SW 1271 (cell line): ENCODE measurements around the gene NUDT1.

Source experiments
- DNase-seq, 2 experiments: peaks; one replicate each; lab custom pipeline; 2025; lab: John Stamatoyannopoulos, UW

Gene NUDT1

DNA sequence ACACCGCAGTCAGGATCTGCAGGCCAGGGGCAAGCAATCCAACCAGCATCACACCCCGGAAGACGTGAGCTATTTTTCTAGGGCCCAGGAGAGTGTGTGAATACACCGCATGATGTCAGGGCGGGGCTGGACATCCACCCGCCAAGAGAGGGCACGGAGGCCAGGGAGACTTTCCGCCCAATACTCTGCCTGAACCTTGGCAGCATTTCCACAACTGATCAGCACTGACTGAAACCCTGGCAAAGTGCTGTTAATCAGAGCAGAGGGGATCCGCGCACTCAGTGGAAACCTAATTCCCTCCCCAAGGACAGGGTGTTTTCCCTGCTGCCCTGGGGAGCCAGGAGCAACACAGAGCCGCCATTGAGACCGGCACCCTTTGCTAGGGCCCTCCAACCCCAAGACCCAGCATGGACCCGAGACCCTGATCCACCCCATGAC, 17.5 kb upstream of the NUDT1 start:
- no peak for DNase-seq

- no peak for DNase-seq
Observed at GRCh38 chr7:2224934-2225333, 17.1 kb upstream of the NUDT1 start.

GRCh38 chr7:2225336-2225735, 16.7 kb upstream of the NUDT1 start:
- DNase-seq: no peak

- no peak for DNase-seq
Observed at GRCh38 chr7:2225830-2226229, 16.2 kb upstream of the NUDT1 start.

DNA sequence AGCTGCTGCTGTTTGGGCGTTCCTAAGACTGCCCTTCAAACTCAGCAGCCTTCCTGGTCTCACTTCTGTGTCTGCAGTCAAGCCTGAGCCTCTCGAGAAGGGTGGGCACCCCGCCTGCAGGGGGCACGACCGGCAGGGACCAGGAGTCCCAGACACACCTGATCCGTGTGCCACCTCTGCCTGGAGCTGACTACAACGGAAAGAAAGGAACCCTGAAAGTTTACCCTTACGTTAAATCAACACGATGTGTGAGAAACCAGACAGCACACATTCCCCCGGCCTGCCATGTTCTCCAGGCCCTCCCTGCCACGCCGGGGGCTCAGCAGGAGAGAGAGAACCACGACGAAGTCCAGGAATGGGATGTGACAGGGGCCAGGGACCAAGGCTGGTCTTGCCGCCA, 14.3 kb upstream of the NUDT1 start:
- DNase-seq: no peak

GRCh38 chr7:2228921-2229320, 13.1 kb upstream of the NUDT1 start:
- no peak for DNase-seq

DNA sequence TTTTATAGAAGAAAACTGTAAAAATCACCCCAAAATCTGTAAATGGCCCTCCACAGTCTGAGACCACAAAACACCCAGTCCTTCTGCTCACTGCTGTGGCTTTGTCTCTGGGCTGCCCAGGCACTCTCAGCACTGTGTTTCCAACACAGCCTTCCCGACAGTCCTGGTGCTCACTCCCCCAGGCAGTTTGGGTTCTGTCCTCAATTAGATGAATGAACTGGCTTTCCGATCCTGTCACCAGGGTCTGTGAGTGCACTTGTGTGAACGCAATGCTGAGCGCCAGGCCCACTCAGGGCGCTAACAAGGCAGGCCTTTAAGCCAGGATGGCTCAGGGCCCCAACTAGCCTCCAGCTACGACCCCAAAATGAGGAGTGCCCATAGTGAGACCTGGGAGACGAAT, 12.6 kb upstream of the NUDT1 start:
- no peak for DNase-seq

DNA sequence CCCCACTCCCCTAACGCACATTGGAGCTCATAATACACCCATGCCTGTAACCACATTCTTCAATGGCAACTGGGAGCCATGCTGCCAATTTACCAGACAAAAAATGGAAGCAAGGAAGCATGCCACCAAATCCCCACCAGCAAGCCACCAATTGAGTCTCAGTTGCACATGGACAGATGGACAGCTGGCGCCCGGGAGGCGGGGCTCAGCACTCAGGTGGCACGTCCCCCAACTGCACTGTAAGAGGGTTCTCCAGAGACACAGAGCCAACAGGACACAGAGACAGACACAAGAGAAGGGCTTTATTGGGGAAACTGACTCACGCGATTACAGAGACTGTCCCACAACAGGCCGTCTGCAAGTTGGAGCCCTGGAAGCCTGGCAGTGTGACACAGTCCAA, 11.8 kb upstream of the NUDT1 start:
- DNase-seq: no peak

DNA sequence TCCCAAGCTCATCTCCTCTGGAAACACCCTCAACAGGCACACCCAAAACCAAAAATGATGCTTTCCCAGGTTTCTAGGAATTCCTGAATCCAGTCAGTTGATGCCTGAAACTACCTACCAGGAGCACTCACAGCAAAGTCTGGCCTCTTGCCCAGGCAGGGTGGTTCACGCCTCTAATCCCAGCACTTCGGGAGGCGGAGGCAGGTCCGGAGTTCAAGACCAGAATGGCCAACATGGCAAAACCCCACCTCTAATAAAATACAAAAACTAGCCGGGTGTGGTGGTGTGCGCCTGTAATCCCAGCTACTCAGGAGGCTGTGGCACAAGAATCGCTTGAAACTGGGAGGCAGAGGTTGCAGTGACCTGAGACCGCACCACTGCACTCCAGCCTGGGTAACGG, 11.1 kb upstream of the NUDT1 start:
- no peak for DNase-seq

- DNase-seq: no peak
Observed at GRCh38 chr7:2231992-2232765, 9.8 kb upstream of the NUDT1 start.

DNA sequence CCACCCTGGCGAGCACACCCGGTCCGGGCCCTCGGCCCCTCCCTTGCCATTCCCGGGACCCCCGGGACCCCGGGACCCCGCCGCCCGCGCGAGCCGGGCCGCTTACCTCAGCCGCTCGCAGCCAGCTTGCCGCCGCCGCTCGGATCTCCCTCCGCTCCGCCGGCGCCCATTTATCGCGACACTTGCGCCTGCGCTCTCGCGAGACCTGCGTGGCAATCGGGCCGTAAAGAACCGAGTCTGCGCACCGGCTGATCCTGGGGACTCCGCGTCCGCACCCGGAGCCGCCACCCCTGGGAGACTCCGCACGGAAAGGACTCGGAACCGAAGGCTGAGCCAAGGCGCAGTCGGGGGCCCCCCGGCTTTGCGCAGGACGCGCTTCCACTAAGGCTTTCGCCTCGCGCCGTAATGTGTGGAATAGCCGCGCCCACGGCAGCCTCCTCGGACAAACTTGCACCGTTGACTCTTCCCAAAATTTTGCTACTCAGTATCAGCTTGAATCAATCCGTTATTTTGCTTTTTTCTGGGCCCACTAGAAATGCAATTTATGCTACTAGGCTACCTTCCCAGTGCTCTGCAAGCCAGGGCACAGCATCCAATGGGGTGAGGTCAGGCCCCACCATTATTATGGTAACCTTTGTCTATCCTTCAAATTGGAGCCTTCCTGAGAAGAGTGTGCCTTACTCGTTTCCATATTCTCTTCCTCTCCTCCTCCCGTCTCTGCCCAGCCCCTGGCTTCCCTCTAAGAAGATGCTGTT, 9.1 kb upstream of the NUDT1 start, which contains the start of gene MAD1L1:
MAD1L1 (minus strand) TSS at position 180 of the 755 bp plus-strand sequence. CDS start 2,812 bp downstream, outside the sequence.
- peak; percentile 84 to 87 for DNase-seq

- DNase-seq: no peak
Observed at GRCh38 chr7:2233926-2234325, 8.1 kb upstream of the NUDT1 start.

DNA sequence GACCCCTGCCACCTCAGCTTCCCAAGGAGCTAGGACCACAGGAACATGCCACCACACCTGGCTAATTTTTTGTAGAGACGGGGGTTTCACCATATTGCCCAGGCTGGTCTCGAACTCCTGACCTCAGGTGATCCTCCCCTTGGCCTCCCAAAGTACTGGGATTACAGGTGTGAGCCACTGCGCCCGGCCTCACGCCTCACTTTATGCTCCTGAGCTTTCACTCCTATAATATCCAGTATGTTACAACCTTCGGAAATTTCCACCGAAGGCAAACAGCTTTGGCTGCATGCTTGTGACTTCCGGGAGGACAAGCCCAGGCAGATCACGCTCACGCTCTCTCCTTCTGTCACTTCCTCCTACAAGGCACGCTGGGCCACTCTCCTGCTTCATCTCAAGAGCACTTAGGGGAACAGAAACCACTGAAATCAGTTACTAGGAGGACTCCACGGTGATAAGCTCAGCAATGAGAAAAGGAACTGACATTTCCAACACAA, 4.9 kb upstream of the NUDT1 start:
- no peak for DNase-seq

- DNase-seq: no peak
Observed at GRCh38 chr7:2239242-2239641, 2.8 kb upstream of the NUDT1 start.

- DNase-seq: peak in 1 of 2 experiments; percentile 71
Observed at GRCh38 chr7:2242541-2243429, 759 bp downstream of the NUDT1 start.

DNA sequence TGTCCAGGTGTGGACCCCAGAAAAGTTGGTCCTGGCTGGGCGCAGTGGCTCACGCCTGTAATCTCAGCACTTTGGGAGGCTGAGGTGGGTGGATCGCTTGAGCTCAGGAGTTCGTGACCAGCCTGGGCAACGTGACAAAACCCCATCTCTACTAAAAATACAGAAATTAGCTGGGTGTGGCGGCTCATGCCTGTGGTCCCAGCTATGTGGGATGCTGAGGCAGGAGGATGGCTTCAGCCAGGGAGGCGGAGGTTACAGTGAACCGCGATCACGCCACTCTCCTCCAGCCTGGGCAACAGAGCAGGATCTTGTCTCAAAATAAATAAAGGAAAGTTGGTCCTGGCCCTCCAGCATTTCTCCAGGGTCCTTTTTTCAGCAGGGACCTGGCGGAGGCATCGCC, 1.4 kb downstream of the NUDT1 start:
- DNase-seq: no peak

GRCh38 chr7:2244404-2244995, 2.5 kb downstream of the NUDT1 start:
- no peak for DNase-seq

DNA sequence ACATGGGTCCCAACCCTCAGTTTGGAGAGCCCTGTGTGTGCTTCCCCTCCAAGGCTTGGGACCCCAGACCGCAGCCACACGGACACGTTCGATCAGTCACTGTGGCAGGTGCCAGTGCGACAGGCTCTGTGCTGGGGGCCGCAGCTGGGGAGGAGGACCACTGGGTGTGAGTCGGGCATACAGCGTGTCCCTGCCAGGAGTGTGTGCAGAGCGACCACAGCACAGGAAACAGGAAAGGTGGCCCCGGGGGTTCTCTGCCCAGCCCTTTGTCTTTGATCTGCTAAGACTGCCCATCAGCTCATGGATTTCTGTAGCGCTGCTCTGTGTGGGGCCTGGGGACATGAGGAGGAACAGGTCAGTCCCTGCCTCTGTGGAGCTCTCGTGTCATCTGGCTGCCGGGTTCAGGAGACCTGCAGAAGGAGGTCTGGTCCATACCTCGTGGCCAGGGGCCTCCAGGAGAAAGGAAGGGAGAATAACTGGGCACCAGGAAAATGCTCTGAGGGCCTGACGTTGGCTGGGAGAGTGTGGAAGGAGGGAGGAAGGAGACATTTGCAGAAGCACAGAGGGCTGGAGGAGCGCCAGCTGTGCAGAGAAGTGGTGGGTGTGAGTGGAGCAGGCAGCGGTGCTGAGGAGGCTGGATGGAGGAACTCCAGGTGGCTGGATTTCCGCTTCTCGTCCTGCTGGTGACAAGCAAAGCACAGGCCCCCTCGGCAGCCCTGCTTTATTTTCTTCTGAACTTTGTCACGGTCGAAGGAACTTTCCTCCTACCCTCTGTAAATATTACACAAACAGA, 4.1 kb downstream of the NUDT1 start:
- DNase-seq: no peak

DNA sequence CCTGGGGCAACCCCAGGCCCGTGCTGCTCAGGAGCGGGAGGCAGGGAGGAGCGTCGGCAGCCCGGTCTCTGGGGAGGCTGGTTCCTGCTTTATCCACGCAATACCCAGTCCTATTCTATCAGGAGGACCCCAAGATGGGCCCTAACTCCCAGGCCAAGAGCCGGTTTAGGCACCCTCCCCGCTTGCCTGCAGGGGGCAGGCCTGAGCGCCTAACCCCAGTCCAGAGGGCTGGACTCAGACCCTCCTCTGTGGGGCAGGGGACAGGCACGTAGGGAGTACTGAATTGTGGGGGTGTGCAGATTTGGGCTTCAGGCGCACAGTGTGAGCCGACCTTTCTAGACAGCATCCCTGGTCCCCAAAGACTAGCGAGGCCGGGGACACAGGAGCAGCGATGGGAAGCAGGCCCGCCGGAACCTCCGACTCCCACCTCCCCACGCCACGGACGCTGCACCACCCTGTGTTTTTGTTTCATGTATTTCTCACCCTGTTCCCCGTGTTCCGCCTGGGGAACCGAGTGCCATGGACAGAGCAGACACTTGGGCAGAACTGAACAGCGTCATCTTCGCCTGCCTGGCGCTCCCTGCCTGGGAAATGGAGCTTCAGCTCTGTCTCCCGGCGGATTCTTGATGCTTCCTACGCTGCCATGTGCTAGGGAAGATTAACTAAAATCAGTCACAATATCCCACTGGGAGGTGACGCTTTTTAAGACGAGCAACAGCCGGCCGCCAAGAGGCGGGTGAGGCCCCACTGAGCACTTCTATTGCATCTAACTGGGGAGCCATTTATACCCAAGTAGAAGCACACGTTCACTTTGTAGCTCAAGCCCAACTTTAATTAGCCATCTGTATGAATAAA, 5.3 kb downstream of the NUDT1 start:
- no peak for DNase-seq
